OCI-LY3 (cell line): ENCODE measurements around the gene SHROOM3.

Experiments used
- H2AFZ ChIP-seq: fragments of 200-600, 300-600 bp; shearing (Covaris generic); 2 replicates; pipeline ENCODE4 v1.6.0; 2014; ENCODE audit warnings: antibody characterized with exemption, low read depth, low read length
- H3K27ac ChIP-seq: fragments of 200-600, 300-600 bp; sonication (generic); 2 replicates; pipeline ENCODE4 v1.5.1; 2014; ENCODE audit warnings: mild to moderate bottlenecking, low read length, moderate library complexity, mixed read lengths
- H3K27me3 ChIP-seq: fragments of 200-600, 300-600 bp; sonication (generic); 2 replicates; pipeline ENCODE4 v1.6.1; 2014; ENCODE audit warnings: low read depth, low read length, mixed read lengths
- H3K36me3 ChIP-seq: fragments of 200-600, 300-600 bp; sonication (generic); replicated peaks from 2 replicates; pipeline ENCODE3; 2014; ENCODE audit warnings: low read depth, low read length, mixed read lengths
- H3K4me1 ChIP-seq: fragments of 300-600, 200-600 bp; sonication (generic); 2 replicates; pipeline ENCODE4 v1.6.1; 2014; ENCODE audit warnings: low read length, mixed read lengths
- H3K4me2 ChIP-seq: fragments of 200-600, 300-600 bp; sonication (generic); 2 replicates; pipeline ENCODE4 v1.6.1; 2014; ENCODE audit warnings: low read length, mixed read lengths
- H3K4me3 ChIP-seq: fragments of 300-600, 200-600 bp; sonication (generic); 2 replicates; pipeline ENCODE4 v1.5.1; 2014; ENCODE audit warnings: antibody characterized with exemption, mild to moderate bottlenecking, low read length, moderate library complexity
- H3K79me2 ChIP-seq: fragments of 300-600, 200-600 bp; shearing (Covaris generic); 2 replicates; pipeline ENCODE4 v1.6.1; 2014; ENCODE audit warnings: mild to moderate bottlenecking, low read length, mixed read lengths
- H3K9ac ChIP-seq: fragments of 300-600, 200-600 bp; shearing (Covaris generic); 2 replicates; pipeline ENCODE4 v1.6.0; 2014; ENCODE audit warnings: mild to moderate bottlenecking, low read length, moderate library complexity
- H3K9me3 ChIP-seq: fragments of 200-600, 300-600 bp; shearing (Covaris generic); 2 replicates; pipeline ENCODE4 v1.6.1; 2014; ENCODE audit warnings: low read length, mixed read lengths; ENCODE audit not compliant: insufficient read depth
- H4K20me1 ChIP-seq: fragments of 200-600, 300-600 bp; sonication (generic); 2 replicates; pipeline ENCODE4 v1.6.1; 2016; ENCODE audit warnings: low read length, mixed read lengths; ENCODE audit not compliant: insufficient read depth
- EZH2phosphoT487 ChIP-seq: fragments of 200-600 bp; shearing (Covaris generic); IDR thresholded peaks from 2 replicates; pipeline ENCODE4 v1.6.1; 2018; ENCODE audit warnings: antibody characterized with exemption, mixed run types, low read depth
- TF ChIP-seq, protein P1 (sequence below): fragments of 200-600, 300-600 bp; sonication (generic); IDR thresholded peaks from 2 replicates; pipeline ENCODE4 v1.5.1; 2014; ENCODE audit warnings: antibody characterized with exemption, low read length, low read depth

Gene SHROOM3

DNA sequence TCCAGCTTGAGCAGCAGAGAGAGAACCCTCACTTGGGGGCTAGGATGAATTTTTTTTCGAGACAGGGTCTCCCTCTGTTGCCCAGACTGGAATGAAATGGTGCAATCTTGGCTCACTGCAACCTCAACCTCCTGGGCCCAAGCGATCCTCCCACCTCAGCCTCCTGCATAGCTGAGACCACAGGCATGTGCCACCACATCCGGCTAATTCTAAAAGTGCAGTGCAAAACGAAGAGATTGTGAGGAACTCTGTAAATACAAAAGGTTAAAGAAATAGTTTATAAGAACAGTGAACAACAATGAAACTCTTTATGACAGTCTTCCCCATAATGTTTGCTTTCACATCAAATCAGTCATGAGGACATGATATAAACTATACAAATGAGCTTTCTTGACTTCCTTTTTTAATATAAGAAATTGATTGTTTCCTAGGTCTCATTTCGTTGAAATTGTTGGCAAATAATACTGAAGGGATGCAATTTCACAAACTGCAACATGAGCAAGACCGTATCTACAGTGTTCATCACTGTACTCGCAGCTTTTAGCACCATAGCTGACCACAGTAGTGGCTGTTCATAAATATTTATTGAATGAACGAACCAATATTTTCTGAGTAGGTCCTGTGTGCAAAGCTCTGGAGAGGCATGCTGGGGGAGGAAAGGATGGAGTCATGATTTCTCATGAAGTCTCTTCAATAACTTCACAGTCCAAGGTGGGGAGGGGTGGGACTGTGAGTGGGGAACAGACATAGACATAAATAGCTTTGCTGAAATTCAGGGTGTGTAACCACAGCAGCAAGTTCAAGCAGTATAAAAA lies 116.1 kb downstream of the SHROOM3 start:
- Histone ChIP-seq H3K4me3 (no peak overlapping the region), H3K27me3 (peaks cover 1% of the 10 kb centered on the region; the same call in 1 of the 2 replicates)

DNA sequence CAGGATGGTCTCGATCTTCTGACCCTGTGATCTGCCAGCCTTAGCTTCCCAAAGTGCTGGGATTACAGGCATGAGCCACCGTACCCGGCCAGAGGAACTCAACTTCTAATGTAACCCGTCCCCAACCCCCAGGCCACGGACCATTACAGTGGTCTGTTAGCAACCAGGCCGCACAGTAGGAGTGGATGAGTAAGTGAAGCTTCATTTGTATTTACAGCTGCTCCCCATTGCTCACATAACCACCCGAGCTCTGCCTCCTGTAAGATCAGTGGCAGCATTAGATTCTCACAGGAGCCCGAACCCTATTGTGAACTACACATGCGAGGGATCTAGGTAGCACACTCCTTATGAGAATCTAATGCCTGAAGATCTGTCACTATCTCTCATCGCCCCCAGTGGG lies 119.6 kb downstream of the SHROOM3 start:
- H3K27me3 ChIP-seq, result peaks cover 9% of the 10 kb centered on the region; the same call in 1 of the 2 replicates
- no peak for TF ChIP-seq EZH2phosphoT487
- TF ChIP-seq, protein P1, sequence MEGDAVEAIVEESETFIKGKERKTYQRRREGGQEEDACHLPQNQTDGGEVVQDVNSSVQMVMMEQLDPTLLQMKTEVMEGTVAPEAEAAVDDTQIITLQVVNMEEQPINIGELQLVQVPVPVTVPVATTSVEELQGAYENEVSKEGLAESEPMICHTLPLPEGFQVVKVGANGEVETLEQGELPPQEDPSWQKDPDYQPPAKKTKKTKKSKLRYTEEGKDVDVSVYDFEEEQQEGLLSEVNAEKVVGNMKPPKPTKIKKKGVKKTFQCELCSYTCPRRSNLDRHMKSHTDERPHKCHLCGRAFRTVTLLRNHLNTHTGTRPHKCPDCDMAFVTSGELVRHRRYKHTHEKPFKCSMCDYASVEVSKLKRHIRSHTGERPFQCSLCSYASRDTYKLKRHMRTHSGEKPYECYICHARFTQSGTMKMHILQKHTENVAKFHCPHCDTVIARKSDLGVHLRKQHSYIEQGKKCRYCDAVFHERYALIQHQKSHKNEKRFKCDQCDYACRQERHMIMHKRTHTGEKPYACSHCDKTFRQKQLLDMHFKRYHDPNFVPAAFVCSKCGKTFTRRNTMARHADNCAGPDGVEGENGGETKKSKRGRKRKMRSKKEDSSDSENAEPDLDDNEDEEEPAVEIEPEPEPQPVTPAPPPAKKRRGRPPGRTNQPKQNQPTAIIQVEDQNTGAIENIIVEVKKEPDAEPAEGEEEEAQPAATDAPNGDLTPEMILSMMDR, result no peak
- no peak overlapping the region for H3K27ac ChIP-seq
- H3K9ac ChIP-seq, result no peak overlapping the region
- H3K4me3 ChIP-seq, result no peak overlapping the region
- no peaks in the 10 kb centered on the region for H3K9me3 ChIP-seq
- H3K36me3 ChIP-seq, result no peaks in the 10 kb centered on the region
- H3K4me1 ChIP-seq, result no peaks in the 10 kb centered on the region
- H3K79me2 ChIP-seq, result no peaks in the 10 kb centered on the region
- no peak overlapping the region for H2AFZ ChIP-seq
- H3K4me2 ChIP-seq, result no peak overlapping the region
- no peaks in the 10 kb centered on the region for H4K20me1 ChIP-seq

More for the DNA sequence above, 116.1 kb downstream of the SHROOM3 start:
- TF ChIP-seq, protein P1, result no peak
- TF ChIP-seq EZH2phosphoT487, result no peak
- Histone ChIP-seq H3K4me2 (no peak overlapping the region), H3K4me1 (no peaks in the 10 kb centered on the region), H3K36me3 (no peaks in the 10 kb centered on the region), H3K27ac (no peak overlapping the region), H4K20me1 (no peaks in the 10 kb centered on the region), H3K9ac (no peak overlapping the region), H3K9me3 (no peaks in the 10 kb centered on the region), H2AFZ (no peak overlapping the region), H3K79me2 (no peaks in the 10 kb centered on the region)

DNA sequence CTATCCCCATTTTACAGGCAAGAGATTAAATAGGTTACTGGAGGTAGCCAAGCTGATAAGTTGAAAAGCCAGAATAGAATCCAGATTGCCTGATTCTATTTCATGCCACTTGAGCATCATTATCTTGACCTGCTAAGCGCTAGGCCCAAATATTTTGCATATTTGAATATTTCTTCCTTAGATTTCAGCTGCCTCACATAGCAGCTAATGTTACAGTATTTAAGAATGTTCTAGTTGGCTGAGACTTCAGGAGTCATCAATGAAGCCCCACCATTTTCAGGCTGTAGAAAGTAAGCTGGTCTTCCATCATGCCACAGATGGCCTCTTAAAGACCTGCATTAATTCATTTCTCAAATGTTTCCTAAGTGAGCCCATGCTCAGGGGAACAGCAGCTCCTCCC lies 121.4 kb downstream of the SHROOM3 start:
- no peaks in the 10 kb centered on the region for H3K4me1 ChIP-seq
- no peak overlapping the region for H2AFZ ChIP-seq
- no peak overlapping the region for H3K4me3 ChIP-seq
- peaks cover 13% of the 10 kb centered on the region; the same call in 1 of the 2 replicates for H3K27me3 ChIP-seq
- no peak overlapping the region for H3K27ac ChIP-seq
- TF ChIP-seq EZH2phosphoT487, result no peak
- TF ChIP-seq, protein P1, result no peak
- no peak overlapping the region for H3K4me2 ChIP-seq
- no peak overlapping the region for H3K9ac ChIP-seq
- H3K79me2 ChIP-seq, result no peaks in the 10 kb centered on the region
- H4K20me1 ChIP-seq, result no peaks in the 10 kb centered on the region
- H3K9me3 ChIP-seq, result no peaks in the 10 kb centered on the region
- H3K36me3 ChIP-seq, result no peaks in the 10 kb centered on the region

DNA sequence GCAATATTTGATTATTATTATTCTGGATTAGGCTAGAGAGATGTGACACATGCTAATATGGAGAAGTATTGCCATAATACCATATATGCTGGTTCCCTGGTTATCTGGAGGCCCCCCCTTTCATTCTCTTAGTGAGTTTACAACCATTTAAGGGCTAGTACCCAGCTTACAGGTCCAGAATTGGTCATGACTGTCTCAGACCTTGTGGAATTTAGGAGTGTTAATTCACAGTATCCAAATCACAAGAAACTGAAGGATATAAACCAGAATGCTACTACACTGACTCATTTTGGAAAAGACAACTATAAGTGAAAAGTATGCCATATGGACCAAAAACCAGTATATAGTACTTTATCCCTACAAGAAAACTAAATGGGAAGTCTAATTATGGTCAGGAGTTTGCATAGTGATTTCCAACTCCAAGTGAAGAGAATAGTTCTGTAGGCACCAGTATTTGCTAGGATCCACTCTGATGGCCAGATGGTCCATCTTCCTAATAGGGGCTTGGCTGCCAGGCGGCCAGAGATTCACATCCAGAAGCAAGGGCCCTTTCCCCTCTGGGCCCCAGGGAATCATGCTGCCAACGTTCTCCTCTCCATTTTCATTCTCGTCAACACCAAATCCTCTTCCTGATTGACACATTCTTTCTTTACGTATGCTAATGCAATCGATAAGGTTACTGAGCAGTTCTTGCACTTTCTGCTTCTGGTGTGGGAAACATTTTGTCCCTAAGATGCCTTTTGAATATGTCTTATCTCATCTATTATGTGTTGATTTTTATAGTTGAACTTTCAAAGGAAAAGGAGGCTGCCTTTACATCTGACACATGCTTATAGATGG lies 123.6 kb downstream of the SHROOM3 start:
- Histone ChIP-seq H3K4me1 (no peaks in the 10 kb centered on the region), H3K9me3 (no peaks in the 10 kb centered on the region), H3K27me3 (peaks cover 13% of the 10 kb centered on the region; the same call in 1 of the 2 replicates), H2AFZ (no peak overlapping the region), H3K27ac (no peak overlapping the region), H3K9ac (no peak overlapping the region), H3K4me2 (no peak overlapping the region), H3K36me3 (no peaks in the 10 kb centered on the region), H3K4me3 (no peak overlapping the region), H3K79me2 (no peaks in the 10 kb centered on the region), H4K20me1 (no peaks in the 10 kb centered on the region)
- no peak for TF ChIP-seq EZH2phosphoT487
- TF ChIP-seq, protein P1, result no peak
